Measurements from ENCODE around the gene OSBPL6.
"Not testable (repeated sequence)": the region's sequence is repeated elsewhere in the genome, so short reads cannot be mapped to it uniquely, and the experiment has no call there.

GRCh38 chr2:178412453-178412852, 218.1 kb downstream of the OSBPL6 start:
- TF ChIP-seq, protein P1, sequence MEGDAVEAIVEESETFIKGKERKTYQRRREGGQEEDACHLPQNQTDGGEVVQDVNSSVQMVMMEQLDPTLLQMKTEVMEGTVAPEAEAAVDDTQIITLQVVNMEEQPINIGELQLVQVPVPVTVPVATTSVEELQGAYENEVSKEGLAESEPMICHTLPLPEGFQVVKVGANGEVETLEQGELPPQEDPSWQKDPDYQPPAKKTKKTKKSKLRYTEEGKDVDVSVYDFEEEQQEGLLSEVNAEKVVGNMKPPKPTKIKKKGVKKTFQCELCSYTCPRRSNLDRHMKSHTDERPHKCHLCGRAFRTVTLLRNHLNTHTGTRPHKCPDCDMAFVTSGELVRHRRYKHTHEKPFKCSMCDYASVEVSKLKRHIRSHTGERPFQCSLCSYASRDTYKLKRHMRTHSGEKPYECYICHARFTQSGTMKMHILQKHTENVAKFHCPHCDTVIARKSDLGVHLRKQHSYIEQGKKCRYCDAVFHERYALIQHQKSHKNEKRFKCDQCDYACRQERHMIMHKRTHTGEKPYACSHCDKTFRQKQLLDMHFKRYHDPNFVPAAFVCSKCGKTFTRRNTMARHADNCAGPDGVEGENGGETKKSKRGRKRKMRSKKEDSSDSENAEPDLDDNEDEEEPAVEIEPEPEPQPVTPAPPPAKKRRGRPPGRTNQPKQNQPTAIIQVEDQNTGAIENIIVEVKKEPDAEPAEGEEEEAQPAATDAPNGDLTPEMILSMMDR (IDR thresholded peaks at IDR 0.05; ENCODE audit: low read depth, low read length, poor library complexity, severe bottlenecking): not testable (repeated sequence)
- not testable (repeated sequence) for TF ChIP-seq EZH2phosphoT487 (IDR thresholded peaks at IDR 0.05; ENCODE audit: borderline replicate concordance, low read length)
